Measurements from ENCODE around the gene ZFYVE28. TPM values are rescaled to one million over a fixed set of nuclear protein-coding genes. Genes with fewer than 3 reads are reported as not detected.

Gene ZFYVE28
- total RNA-seq, 2 experiments from 2014 or later = 9.6 to 10.3 TPM

GRCh38 chr4:2449051-2449450, 30.6 kb upstream of the ZFYVE28 start:
- POLR2A ChIA-PET = no interaction called here
- CTCF ChIA-PET = interaction anchor here (0.9 kb wide), 1 partner anchor 229 kb away, joined by 3 read pairs; no protein-coding TSS in a partner anchor

GRCh38 chr4:2448589-2448988, 30.1 kb upstream of the ZFYVE28 start:
- CTCF ChIA-PET = interaction anchor here (0.9 kb wide), 1 partner anchor 229 kb away, joined by 3 read pairs; no protein-coding TSS in a partner anchor
- POLR2A ChIA-PET = no interaction called here

- CTCF ChIA-PET = no interaction called here
- POLR2A ChIA-PET = no interaction called here
Measured at GRCh38 chr4:2446656-2447564, 28.5 kb upstream of the ZFYVE28 start.

- ChIA-PET POLR2A (interaction anchor here (0.5 kb wide), 1 partner anchor 46 kb away, joined by 3 read pairs; no protein-coding TSS in a partner anchor), CTCF (no interaction called here)
Measured at GRCh38 chr4:2445571-2445970, 27.1 kb upstream of the ZFYVE28 start.

GRCh38 chr4:2445130-2445529, 26.7 kb upstream of the ZFYVE28 start:
- CTCF ChIA-PET = no interaction called here
- POLR2A ChIA-PET = interaction anchor here (0.5 kb wide), 1 partner anchor 47 kb away, joined by 3 read pairs; no protein-coding TSS in a partner anchor

GRCh38 chr4:2443956-2444740, 25.7 kb upstream of the ZFYVE28 start:
- POLR2A ChIA-PET = no interaction called here
- CTCF ChIA-PET = interaction anchor here (1.7 kb wide), 1 partner anchor 224 kb away, joined by 7 read pairs; no protein-coding TSS in a partner anchor

- ChIA-PET CTCF (interaction anchor here (1.7 to 2.6 kb wide), 4 partner anchors 22 to 223 kb away, joined by 5 to 10 read pairs (median 8); no protein-coding TSS in a partner anchor), POLR2A (no interaction called here)
Measured at GRCh38 chr4:2443061-2443730, 24.8 kb upstream of the ZFYVE28 start.

GRCh38 chr4:2442175-2442993, 23.9 kb upstream of the ZFYVE28 start:
- POLR2A ChIA-PET = interaction anchor here (0.6 kb wide), 1 partner anchor 94 kb away, joined by 3 read pairs; no protein-coding TSS in a partner anchor

GRCh38 chr4:2441393-2442174, 23.1 kb upstream of the ZFYVE28 start:
- CTCF ChIA-PET = interaction anchor here (0.6 to 2.6 kb wide), 23 partner anchors 10 to 391 kb away, joined by 3 to 10 read pairs (median 4); partner anchors contain the start of genes CFAP99, MXD4 and RNF4
- POLR2A ChIA-PET = interaction anchor here (0.6 kb wide), 1 partner anchor 25 kb away, joined by 3 read pairs; no protein-coding TSS in a partner anchor

More at GRCh38 chr4:2442175-2442993, 23.9 kb upstream of the ZFYVE28 start:
- CTCF ChIA-PET = interaction anchor here (0.6 to 2.6 kb wide), 17 partner anchors 9 to 392 kb away, joined by 3 to 10 read pairs (median 4); partner anchors contain the start of genes CFAP99, MXD4 and RNF4

- CTCF ChIA-PET = interaction anchor here (1.3 kb wide), 1 partner anchor 85 kb away, joined by 3 read pairs; no protein-coding TSS in a partner anchor
- POLR2A ChIA-PET = no interaction called here
Measured at GRCh38 chr4:2438822-2439718, 20.6 kb upstream of the ZFYVE28 start.

- POLR2A ChIA-PET = no interaction called here
- CTCF ChIA-PET = no interaction called here
Measured at GRCh38 chr4:2437475-2438215, 19.2 kb upstream of the ZFYVE28 start.

GRCh38 chr4:2436761-2437474, 18.5 kb upstream of the ZFYVE28 start:
- ChIA-PET POLR2A (no interaction called here), CTCF (no interaction called here)

GRCh38 chr4:2436301-2436700, 17.9 kb upstream of the ZFYVE28 start:
- ChIA-PET CTCF (no interaction called here), POLR2A (no interaction called here)

GRCh38 chr4:2434420-2434819, 16.0 kb upstream of the ZFYVE28 start:
- CTCF ChIA-PET = interaction anchor here (0.9 to 1.4 kb wide), 2 partner anchors 15 to 21 kb away, joined by 3 to 10 read pairs; partner anchors contain the start of gene CFAP99
- POLR2A ChIA-PET = no interaction called here

GRCh38 chr4:2433609-2434350, 15.3 kb upstream of the ZFYVE28 start:
- ChIA-PET POLR2A (no interaction called here), CTCF (interaction anchor here (0.9 to 1.4 kb wide), 2 partner anchors 14 to 21 kb away, joined by 3 to 10 read pairs; partner anchors contain the start of gene CFAP99)

All from activated CD8-positive, alpha-beta memory T cell treated with anti-CD3 and anti-CD28 coated beads for 36 hours (primary cell).